Measurements from ENCODE around the gene TANK. TPM values are rescaled to one million over a fixed set of nuclear protein-coding genes. Genes with fewer than 3 reads are reported as not detected.

TANK gene
- total and polyA plus RNA-seq, 2 of the 13 experiments (the other 11 are each of a cell fraction or from before 2014, with no cell fraction given): 66.9 to 96.1 TPM

DNA sequence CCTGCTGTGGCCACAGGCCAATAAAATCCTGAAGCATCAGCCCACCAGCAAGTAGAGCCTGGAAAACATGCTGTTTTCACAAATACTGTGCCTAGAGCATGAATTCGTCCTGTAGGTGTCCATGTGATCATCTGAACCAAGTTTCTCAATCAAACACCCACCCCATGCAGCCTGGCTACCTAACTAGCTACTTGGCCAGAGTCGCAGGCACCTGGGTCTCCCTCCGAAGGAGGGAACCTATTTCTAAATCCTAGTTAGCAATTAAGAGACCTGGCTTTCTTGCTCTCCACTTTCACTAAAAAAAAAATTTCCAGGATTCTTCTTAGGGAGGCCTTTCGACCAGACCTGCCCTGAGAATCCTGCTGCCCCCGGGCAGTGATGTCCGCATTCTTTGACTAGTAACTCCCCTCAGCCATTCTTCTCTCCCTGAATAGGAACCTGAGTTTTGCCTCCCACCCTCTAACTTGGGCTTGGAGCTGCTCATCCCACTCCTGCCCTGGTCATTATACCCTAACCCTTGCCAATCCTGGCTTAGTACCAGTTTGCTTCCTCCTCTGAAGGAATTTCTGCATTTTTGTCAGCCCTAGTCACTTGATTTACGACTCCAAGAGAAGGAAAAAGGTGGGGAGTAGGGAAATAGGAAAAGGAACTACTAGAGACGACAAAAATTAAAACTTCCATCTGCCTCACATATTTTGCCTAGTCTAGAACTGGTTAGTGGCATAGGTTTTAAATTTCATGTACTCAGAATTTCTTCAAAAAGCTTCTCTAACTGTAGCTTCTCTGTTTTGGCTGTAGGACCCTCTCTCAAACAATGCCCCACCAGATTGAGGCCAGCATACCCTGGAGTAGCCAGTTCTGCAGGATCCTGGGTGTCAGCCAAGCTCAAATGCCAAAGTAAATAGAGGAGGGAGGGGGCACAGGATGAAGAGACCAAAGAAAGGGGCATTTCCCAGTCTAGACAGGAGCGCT, 25.4 kb upstream of the TANK start (continued):
- TF ChIP-seq, protein P1, sequence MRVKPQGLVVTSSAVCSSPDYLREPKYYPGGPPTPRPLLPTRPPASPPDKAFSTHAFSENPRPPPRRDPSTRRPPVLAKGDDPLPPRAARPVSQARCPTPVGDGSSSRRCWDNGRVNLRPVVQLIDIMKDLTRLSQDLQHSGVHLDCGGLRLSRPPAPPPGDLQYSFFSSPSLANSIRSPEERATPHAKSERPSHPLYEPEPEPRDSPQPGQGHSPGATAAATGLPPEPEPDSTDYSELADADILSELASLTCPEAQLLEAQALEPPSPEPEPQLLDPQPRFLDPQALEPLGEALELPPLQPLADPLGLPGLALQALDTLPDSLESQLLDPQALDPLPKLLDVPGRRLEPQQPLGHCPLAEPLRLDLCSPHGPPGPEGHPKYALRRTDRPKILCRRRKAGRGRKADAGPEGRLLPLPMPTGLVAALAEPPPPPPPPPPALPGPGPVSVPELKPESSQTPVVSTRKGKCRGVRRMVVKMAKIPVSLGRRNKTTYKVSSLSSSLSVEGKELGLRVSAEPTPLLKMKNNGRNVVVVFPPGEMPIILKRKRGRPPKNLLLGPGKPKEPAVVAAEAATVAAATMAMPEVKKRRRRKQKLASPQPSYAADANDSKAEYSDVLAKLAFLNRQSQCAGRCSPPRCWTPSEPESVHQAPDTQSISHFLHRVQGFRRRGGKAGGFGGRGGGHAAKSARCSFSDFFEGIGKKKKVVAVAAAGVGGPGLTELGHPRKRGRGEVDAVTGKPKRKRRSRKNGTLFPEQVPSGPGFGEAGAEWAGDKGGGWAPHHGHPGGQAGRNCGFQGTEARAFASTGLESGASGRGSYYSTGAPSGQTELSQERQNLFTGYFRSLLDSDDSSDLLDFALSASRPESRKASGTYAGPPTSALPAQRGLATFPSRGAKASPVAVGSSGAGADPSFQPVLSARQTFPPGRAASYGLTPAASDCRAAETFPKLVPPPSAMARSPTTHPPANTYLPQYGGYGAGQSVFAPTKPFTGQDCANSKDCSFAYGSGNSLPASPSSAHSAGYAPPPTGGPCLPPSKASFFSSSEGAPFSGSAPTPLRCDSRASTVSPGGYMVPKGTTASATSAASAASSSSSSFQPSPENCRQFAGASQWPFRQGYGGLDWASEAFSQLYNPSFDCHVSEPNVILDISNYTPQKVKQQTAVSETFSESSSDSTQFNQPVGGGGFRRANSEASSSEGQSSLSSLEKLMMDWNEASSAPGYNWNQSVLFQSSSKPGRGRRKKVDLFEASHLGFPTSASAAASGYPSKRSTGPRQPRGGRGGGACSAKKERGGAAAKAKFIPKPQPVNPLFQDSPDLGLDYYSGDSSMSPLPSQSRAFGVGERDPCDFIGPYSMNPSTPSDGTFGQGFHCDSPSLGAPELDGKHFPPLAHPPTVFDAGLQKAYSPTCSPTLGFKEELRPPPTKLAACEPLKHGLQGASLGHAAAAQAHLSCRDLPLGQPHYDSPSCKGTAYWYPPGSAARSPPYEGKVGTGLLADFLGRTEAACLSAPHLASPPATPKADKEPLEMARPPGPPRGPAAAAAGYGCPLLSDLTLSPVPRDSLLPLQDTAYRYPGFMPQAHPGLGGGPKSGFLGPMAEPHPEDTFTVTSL (CRISPR knock-in tag; IDR thresholded peaks at IDR 0.05; ENCODE audit: borderline replicate concordance): peak; percentile 69; the same call in 1 of the 2 replicates
- 0 out of 2 replicates have a peak, but pooled peaks have one; percentile 18 for TF ChIP-seq ELF3 (CRISPR knock-in tag; IDR thresholded peaks at IDR 0.05)
- TF ChIP-seq SAFB2 (CRISPR knock-in tag; IDR thresholded peaks at IDR 0.05; ENCODE audit: borderline replicate concordance, low read depth): no peak

DNA sequence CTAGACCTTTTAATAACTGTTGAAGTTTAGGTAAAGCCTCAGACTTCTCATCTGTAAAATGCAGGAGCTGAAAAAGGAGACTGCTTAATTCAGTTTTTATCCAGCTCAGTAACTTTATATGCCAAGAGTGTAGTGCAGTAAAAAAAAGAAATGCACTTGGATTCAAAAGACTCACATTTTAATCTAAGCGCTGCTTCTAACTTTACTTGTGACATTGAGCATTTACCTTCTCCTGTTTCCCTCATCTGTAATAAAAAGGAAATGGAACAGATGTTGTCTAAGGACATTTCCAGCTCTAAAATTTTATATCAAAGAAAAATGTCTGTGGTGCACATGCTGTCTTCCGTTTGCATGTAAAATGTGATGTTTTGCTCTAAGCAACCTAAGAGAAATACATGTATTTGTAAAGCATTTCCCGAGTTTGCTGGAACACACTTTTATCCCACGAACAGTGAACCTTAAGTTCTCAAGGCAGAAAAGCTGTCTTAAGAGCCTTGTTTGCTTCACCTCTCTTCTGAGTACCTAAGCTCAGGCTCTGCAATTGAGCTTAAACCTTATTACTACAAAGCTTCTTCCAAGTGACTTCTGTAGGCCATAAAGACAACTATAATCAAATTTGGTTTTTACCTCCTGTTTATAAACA, 24.2 kb upstream of the TANK start:
- H3K27ac ChIP-seq (ENCODE audit: extremely low read length, insufficient read depth, low read length): no peak overlapping the region
- FAIRE-seq (no peak), ATAC-seq (no peak), DNase-seq (ENCODE audit: low spot score) (no peak)
- no peak overlapping the region for H3K4me2 ChIP-seq (ENCODE audit: low read depth, low read length)
- BruUV-seq (replicated peaks): no TSS peak
- no peaks in the 10 kb centered on the region for H3K9me3 ChIP-seq (ENCODE audit: low read length)
- 65% methylated on average over 4 of the region's 4 CpGs for WGBS (ENCODE audit: low lambda C conversion rate)
- H3K36me3 ChIP-seq (replicated peaks in 1 of 2; ENCODE audit: control insufficient read depth in 1 of 2, insufficient read depth in 2 of 2, low read length in 2 of 2): no peaks in the 10 kb centered on the region
- H3K9ac ChIP-seq (ENCODE audit: insufficient read depth, low read depth, low read length): no peak overlapping the region
- ChIA-PET CTCF (ENCODE audit: low intra/inter-chr PET ratio, low total read pairs) (no interaction called here), POLR2A (interaction anchor here (1.4 kb wide), 1 partner anchor 33 kb away, joined by 3 read pairs; no protein-coding TSS in a partner anchor)
- no peak overlapping the region for H2AFZ ChIP-seq (ENCODE audit: low read length)
- intact Hi-C loops (cut with micrococcal nuclease; ENCODE audit: unreplicated experiment): loop anchor here (1.0 kb wide), 2 partner anchors 13 to 24 kb away; partner anchors contain the start of gene TANK
- H3K4me1 ChIP-seq (ENCODE audit: insufficient read depth, low read length): peaks cover 25% of the 10 kb centered on the region
- no peaks in the 10 kb centered on the region for H4K20me1 ChIP-seq (ENCODE audit: insufficient read depth, low read length)
- H3K4me3 ChIP-seq (replicated peaks in 1 of 3; ENCODE audit: insufficient read depth in 1 of 3, low read depth in 2 of 3, low read length in 3 of 3): no peak overlapping the region
- H3K79me2 ChIP-seq (ENCODE audit: insufficient read depth, low read length): no peaks in the 10 kb centered on the region
- no peaks in the 10 kb centered on the region for H3K27me3 ChIP-seq (ENCODE audit: control insufficient read depth in 1 of 2, insufficient read depth in 2 of 2, low read length in 2 of 2)
- in situ Hi-C loops (cut with HindIII; ENCODE audit: extremely low pct_ligation_motif_present, low pct_unique_long_range_greater_than_20kb): no loop called here
- TF ChIP-seq, protein P2, sequence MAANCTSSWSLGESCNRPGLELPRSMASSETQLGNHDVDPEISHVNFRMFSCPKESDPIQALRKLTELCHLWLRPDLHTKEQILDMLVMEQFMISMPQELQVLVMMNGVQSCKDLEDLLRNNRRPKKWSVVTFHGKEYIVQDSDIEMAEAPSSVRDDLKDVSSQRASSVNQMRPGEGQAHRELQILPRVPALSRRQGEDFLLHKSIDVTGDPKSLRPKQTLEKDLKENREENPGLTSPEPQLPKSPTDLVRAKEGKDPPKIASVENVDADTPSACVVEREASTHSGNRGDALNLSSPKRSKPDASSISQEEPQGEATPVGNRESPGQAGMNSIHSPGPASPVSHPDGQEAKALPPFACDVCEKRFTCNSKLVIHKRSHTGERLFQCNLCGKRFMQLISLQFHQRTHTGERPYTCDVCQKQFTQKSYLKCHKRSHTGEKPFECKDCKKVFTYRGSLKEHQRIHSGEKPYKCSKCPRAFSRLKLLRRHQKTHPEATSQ (CRISPR knock-in tag; IDR thresholded peaks at IDR 0.05; ENCODE audit: borderline replicate concordance): no peak
- TF ChIP-seq, protein P3, sequence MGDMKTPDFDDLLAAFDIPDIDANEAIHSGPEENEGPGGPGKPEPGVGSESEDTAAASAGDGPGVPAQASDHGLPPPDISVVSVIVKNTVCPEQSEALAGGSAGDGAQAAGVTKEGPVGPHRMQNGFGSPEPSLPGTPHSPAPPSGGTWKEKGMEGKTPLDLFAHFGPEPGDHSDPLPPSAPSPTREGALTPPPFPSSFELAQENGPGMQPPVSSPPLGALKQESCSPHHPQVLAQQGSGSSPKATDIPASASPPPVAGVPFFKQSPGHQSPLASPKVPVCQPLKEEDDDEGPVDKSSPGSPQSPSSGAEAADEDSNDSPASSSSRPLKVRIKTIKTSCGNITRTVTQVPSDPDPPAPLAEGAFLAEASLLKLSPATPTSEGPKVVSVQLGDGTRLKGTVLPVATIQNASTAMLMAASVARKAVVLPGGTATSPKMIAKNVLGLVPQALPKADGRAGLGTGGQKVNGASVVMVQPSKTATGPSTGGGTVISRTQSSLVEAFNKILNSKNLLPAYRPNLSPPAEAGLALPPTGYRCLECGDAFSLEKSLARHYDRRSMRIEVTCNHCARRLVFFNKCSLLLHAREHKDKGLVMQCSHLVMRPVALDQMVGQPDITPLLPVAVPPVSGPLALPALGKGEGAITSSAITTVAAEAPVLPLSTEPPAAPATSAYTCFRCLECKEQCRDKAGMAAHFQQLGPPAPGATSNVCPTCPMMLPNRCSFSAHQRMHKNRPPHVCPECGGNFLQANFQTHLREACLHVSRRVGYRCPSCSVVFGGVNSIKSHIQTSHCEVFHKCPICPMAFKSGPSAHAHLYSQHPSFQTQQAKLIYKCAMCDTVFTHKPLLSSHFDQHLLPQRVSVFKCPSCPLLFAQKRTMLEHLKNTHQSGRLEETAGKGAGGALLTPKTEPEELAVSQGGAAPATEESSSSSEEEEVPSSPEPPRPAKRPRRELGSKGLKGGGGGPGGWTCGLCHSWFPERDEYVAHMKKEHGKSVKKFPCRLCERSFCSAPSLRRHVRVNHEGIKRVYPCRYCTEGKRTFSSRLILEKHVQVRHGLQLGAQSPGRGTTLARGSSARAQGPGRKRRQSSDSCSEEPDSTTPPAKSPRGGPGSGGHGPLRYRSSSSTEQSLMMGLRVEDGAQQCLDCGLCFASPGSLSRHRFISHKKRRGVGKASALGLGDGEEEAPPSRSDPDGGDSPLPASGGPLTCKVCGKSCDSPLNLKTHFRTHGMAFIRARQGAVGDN (CRISPR knock-in tag; IDR thresholded peaks at IDR 0.05): no peak
- TF ChIP-seq ATF7 (IDR thresholded peaks at IDR 0.05): no peak
- no peak for TF ChIP-seq ATF7 (CRISPR knock-in tag; IDR thresholded peaks at IDR 0.05)
- no peak for TF ChIP-seq DPF2 (CRISPR knock-in tag; IDR thresholded peaks at IDR 0.05; ENCODE audit: borderline replicate concordance, low read depth)

Measured in HepG2 (cell line).